Cardiac muscle cell (in vitro differentiated cells and primary cell): ENCODE data around the gene ACOT13. TPM values are rescaled to one million over a fixed set of nuclear protein-coding genes. Genes with fewer than 3 reads are reported as not detected.
"Not testable (repeated sequence)": the region's sequence is repeated elsewhere in the genome, so short reads cannot be mapped to it uniquely, and the experiment has no call there.

ENCODE experiments used
- DNase-seq, 2 donors: peaks; one replicate each; pipeline versions ENCODE4 v3.0.0 to v3.0.0-alpha.2; 2010 to 2017; ENCODE audit warnings: low read depth in 1 of 2, low spot score in 1 of 2
- H3K27ac ChIP-seq: fragments of 200-600 bp; sonication (generic); 2 replicates; pipeline ENCODE4 v1.5.1; 2016
- H3K27me3 ChIP-seq: fragments of 200-600 bp; sonication (generic); 2 replicates; pipeline ENCODE4 v1.6.0; 2016; ENCODE audit warnings: control low read depth
- H3K36me3 ChIP-seq: fragments of 200-600 bp; sonication (generic); 2 replicates; pipeline ENCODE4 v1.5.1; 2016; ENCODE audit warnings: control low read depth
- H3K4me1 ChIP-seq: fragments of 200-600 bp; sonication (generic); 2 replicates; pipeline ENCODE4 v1.8.1; 2017; ENCODE audit warnings: low read depth, mild to moderate bottlenecking, mixed run types
- H3K4me3 ChIP-seq: fragments of 200-600 bp; sonication (generic); 2 replicates; pipeline ENCODE4 v1.5.1; 2016; ENCODE audit warnings: mild to moderate bottlenecking
- H3K9me3 ChIP-seq: fragments of 200-600 bp; sonication (generic); 2 replicates; pipeline ENCODE4 v1.5.1; 2017; ENCODE audit warnings: low read depth, mild to moderate bottlenecking, control low read depth
- CTCF ChIP-seq: IDR thresholded peaks from 2 replicates; pipeline ENCODE4 v1.5.1; 2012; ENCODE audit warnings: low read depth, mild to moderate bottlenecking, low read length
- polyA plus RNA-seq: library from polyadenylated mRNA; unstranded; fragments of >200 nt; fragmentation: Nextera tagmentation; extraction: Ambion mirVana; gene quantifications from 2 replicates; pipeline ENCODE4 v1.2.1, GENCODE V29; 2016
- total RNA-seq: library from RNA; depleted of rRNA; stranded (reverse); fragments of >200 nt; gene quantifications from 2 replicates; pipeline ENCODE4 v1.2.3, GENCODE V29; 2016

Gene ACOT13
- total and polyA plus RNA-seq, 2 experiments from 2014 or later = 30.7 to 127 TPM

DNA sequence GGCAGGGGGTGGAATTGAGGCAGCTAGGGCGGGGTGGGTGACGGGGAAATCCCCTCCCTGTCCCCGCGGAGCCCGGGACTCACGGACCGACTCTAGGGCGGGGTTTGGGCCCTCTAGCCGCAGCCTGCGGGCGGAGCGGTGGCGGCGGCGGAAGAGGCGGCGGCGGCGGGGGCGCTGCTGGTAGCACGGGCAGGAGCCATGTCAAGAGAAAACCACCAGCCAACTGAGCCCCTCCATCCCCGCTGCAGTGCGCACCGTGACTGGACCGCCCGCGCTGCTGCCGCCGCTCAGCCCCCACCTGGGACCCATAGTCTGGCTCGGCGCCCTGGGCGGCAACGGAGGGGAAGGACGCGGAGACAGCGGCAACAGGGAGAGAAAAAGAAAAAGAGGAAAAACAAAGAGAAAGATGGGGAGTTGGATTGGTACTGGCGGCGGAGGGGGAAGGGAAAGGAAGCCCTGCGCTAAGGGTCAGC is 53.3 kb downstream of the ACOT13 start:
- Histone ChIP-seq H3K4me3 (peak overlapping the region; percentile 85), H3K27me3 (no peaks in the 10 kb centered on the region), H3K9me3 (no peaks in the 10 kb centered on the region), H3K4me1 (peaks cover 10% of the 10 kb centered on the region), H3K27ac (peak overlapping the region; percentile 98), H3K36me3 (peaks cover 7% of the 10 kb centered on the region)
- TF ChIP-seq CTCF = no peak
- peak; percentile 61 to 64 for DNase-seq

DNA sequence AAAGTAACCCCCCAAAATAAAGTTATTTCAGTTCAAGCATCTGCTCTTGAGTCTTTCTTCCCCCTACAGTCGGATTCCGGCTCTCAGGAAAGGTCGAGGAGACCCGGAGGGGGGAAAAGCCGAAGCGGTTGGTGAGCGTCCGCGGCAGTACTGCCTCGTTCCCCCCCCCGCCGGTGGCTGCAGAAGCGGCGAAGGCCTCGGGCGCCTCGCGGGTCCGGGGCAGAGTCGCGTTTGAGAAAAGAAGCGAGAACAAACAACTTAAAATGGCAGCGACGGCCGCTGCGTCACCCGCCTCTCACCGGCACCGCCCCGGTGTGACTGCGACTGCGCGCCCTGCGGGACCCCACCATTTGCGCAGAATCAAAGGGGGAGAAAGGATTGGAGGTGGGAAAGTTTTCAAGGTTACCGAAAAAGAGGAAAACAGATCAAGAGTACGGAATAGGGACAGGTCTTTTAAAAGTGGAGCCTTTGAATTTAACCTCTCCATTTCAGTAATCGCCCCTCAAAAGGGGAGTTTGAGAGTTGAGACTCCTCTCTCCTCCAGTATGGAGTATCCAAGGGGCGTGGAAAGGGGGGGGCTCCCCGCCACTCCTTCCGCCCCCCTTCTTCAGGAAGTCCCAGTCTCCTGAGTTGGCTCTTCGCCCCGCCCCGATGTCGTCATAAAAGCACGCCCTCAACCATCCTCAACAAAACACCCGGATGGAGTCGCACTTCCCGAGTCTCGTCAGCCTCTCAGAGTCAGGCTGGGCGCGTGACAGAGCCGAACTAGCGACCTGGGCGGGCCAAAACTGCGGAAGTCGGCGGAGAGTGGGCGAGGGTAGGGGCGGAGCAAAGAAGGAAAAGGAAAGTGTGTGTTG is 54.0 kb downstream of the ACOT13 start:
- Histone ChIP-seq H3K4me1 (peaks cover 10% of the 10 kb centered on the region), H3K36me3 (peaks cover 3% of the 10 kb centered on the region), H3K9me3 (no peaks in the 10 kb centered on the region), H3K27ac (peak overlapping the region; percentile 98), H3K27me3 (no peaks in the 10 kb centered on the region), H3K4me3 (peak overlapping the region; percentile 85)
- no peak for TF ChIP-seq CTCF
- DNase-seq = peak; percentile 99 to 100

GRCh38 chr6:24721461-24722215 is 54.8 kb downstream of the ACOT13 start:
- Histone ChIP-seq H3K36me3 (peaks cover 3% of the 10 kb centered on the region), H3K4me1 (peaks cover 4% of the 10 kb centered on the region), H3K4me3 (peak overlapping the region; percentile 39), H3K27ac (peak overlapping the region; percentile 98), H3K9me3 (no peaks in the 10 kb centered on the region), H3K27me3 (no peaks in the 10 kb centered on the region)
- TF ChIP-seq CTCF = no peak
- DNase-seq = no peak

DNA sequence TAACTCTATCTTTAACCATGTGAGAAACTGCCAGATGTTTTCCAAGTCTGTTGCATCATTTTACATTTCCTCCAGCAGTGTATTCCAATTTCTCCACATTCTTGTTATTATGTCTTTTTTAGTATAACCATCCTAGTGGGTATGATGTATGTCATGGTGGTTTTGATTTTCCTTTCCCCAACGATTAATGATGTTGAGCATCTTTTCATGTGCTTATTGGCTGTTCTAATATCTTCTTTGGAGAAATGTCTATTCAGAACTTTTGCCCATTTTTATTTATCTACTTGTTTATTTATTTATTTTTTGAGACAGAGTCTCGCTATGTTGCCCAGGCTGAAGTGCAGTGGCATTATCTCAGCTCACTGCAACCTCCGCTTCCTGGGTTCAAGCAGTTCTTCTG is 56.4 kb downstream of the ACOT13 start:
- H3K4me1 ChIP-seq = peaks cover 11% of the 10 kb centered on the region
- no peaks in the 10 kb centered on the region for H3K9me3 ChIP-seq
- no peak for DNase-seq
- no peaks in the 10 kb centered on the region for H3K36me3 ChIP-seq
- H3K27ac ChIP-seq = no peak overlapping the region
- TF ChIP-seq CTCF = no peak
- no peak overlapping the region for H3K4me3 ChIP-seq
- no peaks in the 10 kb centered on the region for H3K27me3 ChIP-seq

DNA sequence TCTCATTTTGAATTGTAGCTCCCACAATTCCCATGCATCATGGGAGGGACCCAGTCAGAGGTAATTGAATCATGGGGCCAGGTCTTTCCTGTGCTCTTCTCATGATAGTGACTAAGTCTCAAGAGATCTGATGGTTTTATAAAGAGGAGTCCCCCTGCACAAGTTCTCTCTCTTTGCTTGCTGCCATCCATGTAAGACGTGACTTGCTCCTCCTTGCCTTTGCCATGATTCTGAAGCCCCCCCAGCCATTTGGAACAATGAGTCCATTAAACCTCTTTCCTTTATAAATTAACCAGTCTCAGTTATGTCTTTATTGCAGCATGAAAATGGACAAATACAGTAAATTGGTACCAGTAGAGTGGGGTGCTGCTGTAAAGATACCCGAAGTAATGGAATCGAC is 63.8 kb downstream of the ACOT13 start:
- H3K9me3 ChIP-seq, H3K4me1 ChIP-seq, H3K27me3 ChIP-seq, H3K27ac ChIP-seq, H3K36me3 ChIP-seq, H3K4me3 ChIP-seq, DNase-seq: not testable (repeated sequence)

- not testable (repeated sequence) for H3K4me3 ChIP-seq, H3K4me1 ChIP-seq, DNase-seq, H3K27me3 ChIP-seq, H3K36me3 ChIP-seq, H3K9me3 ChIP-seq, H3K27ac ChIP-seq
Measured at GRCh38 chr6:24731456-24732134, 64.7 kb downstream of the ACOT13 start.
